NCI-H1105 (cell line): ENCODE measurements around the gene CFH.
"Not testable (repeated sequence)": the region's sequence is repeated elsewhere in the genome, so short reads cannot be mapped to it uniquely, and the experiment has no call there.

Experiments used
- DNase-seq: peaks from one replicate; lab custom pipeline; 2025; lab: John Stamatoyannopoulos, UW

Gene CFH

DNA sequence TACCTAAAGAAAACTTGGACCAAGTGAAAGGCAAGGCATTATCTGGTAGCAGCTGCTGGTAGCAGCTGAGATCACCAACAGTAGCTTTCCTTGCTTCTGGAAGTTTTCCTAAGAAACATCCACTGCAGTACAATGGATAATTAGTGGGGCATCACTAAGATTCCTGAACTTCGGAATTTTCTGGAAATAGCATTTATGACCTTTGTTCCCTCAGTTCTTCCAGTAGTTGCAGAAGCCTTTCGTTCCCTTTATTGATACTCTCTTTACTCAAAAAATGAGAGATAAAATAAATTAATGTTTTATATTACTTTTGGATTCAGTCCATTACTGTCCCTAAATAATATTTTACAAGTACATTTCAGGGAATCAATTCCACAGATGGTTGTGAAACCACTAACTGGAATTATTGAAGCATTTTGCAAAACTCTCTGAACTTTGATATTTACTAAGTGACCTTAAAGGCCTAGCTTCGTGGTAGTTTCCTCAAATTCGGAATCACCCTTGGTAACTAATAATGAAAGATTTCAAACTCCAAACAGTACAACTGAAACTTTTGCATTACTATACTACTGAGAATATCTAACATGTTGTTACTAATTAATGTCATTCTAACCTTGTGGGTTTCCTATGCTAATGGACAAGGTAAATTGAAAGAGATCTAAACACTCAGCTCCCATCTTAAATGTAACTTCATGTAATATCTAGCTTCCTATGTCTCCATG is 113.3 kb downstream of the CFH start:
- not testable (repeated sequence) for DNase-seq

DNA sequence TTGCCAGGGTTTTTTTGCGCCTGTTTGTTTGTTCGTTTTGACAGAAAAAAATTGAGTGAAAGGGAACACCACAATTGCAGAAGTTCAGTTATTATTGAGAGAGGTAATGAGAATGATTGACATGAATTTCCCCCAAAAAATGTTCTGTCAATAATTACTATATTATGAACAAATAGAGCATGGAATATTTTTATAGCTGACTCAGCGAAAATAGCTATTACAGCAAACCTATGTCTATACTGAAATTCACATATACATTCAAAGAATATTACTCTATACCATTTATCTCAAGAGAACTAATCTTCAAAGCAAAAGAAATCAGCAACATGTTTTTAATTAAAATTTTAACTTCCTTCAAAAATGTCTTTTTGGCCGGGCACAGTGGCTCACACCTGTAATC is 118.0 kb downstream of the CFH start:
- not testable (repeated sequence) for DNase-seq

DNA sequence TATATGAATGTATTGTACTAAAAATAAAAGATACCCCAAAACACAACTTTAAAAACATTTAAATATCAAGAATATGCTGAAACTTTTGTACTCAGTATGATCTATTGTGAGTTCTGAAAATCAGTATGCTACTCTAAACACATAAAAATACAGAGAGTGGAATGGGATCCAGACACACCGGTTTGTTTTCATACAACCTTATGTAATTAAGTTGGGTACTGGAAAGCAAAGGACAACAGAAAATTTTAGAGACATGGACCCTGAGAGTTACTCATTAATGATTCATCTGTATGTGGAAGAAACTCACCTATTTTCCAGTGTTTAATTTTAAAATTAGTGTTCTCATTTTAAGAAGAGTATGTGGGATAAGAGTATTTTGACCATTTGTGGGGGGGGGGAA is 121.9 kb downstream of the CFH start:
- no peak for DNase-seq

DNA sequence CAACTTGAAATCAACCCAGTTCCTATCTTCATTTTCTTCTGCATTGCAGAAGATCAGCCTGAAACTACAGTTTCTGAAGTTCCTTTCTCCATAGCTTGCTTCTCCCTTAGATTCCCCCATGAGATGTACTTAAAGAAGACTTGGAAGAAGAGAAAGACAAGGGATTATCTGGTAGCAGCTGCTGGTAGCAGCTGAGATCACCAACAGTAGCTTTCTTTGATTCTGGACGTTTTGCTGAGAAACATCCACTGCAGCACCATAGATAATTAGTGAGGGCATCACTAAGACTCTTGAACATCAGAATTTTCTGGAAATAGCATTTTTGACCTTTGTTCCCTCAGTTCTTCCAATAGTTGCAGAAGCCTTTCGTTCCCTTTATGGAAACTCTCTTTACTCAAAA is 122.3 kb downstream of the CFH start:
- no peak for DNase-seq

DNA sequence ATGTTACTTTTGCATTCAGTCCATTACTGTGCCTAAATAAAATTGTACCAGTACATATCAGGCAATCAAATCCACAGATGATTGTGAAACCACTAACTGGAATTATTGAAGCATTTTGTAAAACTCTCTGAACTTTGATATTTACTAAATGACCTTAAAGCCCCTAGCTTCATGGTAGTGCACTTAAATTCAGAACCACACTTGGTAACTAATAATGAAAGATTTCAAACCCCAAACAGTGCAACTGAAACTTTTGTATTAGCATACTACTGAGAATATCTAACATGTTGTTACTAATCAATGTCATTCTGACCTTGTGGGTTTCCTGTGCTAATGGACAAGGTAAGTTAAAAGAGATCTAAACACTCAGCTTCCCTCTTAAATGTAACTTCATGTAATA is 122.8 kb downstream of the CFH start, which contains the start of gene CFHR3:
TSS of gene CFHR3 (plus strand) at position 238 of the 400 bp plus-strand sequence. CDS start at position 285, 47 bp downstream.
- no peak for DNase-seq

DNA sequence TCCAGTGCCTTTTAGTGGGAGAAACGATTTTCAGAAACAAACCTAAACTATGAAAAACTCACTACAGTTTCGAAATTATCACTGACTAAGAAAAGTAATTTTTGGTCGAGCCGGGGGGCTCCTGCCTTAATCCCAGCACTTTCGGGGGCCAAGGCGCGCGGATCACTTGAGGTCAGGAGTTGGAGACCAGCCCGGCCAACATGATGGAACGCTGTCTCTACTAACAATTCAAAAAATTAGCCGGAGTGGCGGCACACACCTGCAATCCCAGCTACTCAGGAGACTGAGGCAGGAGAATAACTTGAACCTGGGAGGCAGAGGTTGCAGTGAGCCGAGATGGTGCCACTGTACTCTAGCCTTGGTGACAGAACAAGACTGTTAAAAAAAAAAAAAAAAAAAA is 125.8 kb downstream of the CFH start:
- no peak for DNase-seq

DNA sequence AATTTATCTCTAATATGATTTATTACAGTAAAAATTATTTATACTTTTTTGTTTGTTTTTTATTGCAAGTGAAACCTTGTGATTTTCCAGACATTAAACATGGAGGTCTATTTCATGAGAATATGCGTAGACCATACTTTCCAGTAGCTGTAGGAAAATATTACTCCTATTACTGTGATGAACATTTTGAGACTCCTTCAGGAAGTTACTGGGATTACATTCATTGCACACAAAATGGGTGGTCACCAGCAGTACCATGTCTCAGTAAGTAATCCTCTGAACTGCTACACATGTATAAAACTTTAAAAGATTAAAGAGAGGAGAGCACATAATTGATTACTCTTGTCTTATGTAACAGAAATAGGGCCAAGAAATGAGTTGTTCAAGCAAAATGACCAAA is 127.2 kb downstream of the CFH start:
- no peak for DNase-seq

DNA sequence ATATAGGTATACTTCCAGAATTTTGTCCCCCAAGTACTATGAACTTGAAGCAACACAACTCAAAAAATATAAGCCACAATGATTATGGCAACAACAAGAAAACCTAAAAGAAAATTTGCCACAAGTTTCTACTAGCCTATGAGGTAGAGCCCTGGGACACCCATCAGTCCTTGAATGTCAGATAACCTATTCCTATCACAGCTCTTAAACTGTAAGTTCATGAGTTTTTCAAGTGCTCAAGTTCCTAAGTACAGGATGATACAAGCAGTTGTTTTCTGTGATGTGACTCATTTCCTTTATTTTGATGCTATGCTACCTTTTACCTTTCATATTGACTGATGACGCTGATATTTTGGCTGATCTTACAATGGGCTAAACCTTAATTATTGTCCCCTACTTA is 139.4 kb downstream of the CFH start:
- DNase-seq = not testable (repeated sequence)

DNA sequence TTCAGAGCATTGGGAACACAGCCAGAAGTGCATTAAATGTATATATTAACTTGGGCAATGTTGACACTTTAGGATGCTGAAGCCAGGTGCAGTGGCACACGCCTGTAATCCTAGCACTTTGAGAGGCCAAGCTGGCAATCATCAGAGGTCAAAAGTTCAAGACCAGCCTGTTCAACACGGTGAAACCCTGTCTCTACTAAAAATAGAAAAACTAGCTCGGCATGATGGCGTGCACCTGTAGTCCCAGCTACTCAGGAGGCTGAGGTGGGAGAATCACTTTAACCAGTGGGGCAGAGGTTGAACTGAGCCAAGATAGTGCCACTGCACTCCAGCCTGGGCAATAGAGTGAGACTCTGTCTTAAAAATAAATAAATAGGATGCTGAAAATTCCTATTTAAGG is 142.3 kb downstream of the CFH start:
- peak; percentile 48 for DNase-seq
